Measurements from ENCODE around the gene UBE2F. TPM values are rescaled to one million over a fixed set of nuclear protein-coding genes. Genes with fewer than 3 reads are reported as not detected.

Gene UBE2F
- total and polyA plus RNA-seq, 2 donors (not counting 1 experiment from before 2014, with no cell fraction given): 53.7 to 113 TPM

GRCh38 chr2:237920673-237921072 is 46.1 kb upstream of the UBE2F start:
- Histone ChIP-seq H4K20me1 (ENCODE audit: control insufficient read depth, extremely low read depth, insufficient read depth, low read length) (no peaks in the 10 kb centered on the region), H2AFZ (ENCODE audit: low read length) (no peak overlapping the region), H3K4me2 (ENCODE audit: extremely low read depth, insufficient read depth, low read length) (no peak overlapping the region), H3K27me3 (ENCODE audit: control insufficient read depth, insufficient read depth, low read length) (peaks cover 2% of the 10 kb centered on the region), H3K9ac (ENCODE audit: insufficient read depth, low read length) (no peak overlapping the region), H3K79me2 (ENCODE audit: control insufficient read depth, insufficient read depth, low read length) (no peaks in the 10 kb centered on the region), H3K9me3 (ENCODE audit: control insufficient read depth, insufficient read depth, low read depth, low read length) (no peaks in the 10 kb centered on the region), H3K4me1 (ENCODE audit: control insufficient read depth, extremely low read depth, insufficient read depth, low read length) (no peaks in the 10 kb centered on the region), H3K36me3 (ENCODE audit: control insufficient read depth, insufficient read depth, low read length) (no peaks in the 10 kb centered on the region), H3K27ac (ENCODE audit: insufficient read depth, low read length) (no peak overlapping the region), H3K4me3 (replicated peaks in 1 of 4; ENCODE audit: control extremely low read depth in 1 of 4, insufficient read depth in 1 of 4, low read depth in 3 of 4, low read length in 4 of 4) (no peak overlapping the region)
- no peak for TF ChIP-seq CTCF (conservative IDR thresholded peaks at IDR 0.05 in 1 of 2, IDR thresholded peaks at IDR 0.05 in 1 of 2; ENCODE audit: low read depth in 1 of 2, low read length in 2 of 2)
- no peak for TF ChIP-seq EZH2 (IDR thresholded peaks at IDR 0.05; ENCODE audit: low read length, missing control alignments)
- DNase-seq (ENCODE audit: low read depth in 2 of 2): no peak

- Histone ChIP-seq H3K4me3 (replicated peaks in 1 of 4; ENCODE audit: control extremely low read depth in 1 of 4, insufficient read depth in 1 of 4, low read depth in 3 of 4, low read length in 4 of 4) (no peak overlapping the region), H2AFZ (ENCODE audit: low read length) (no peak overlapping the region), H3K36me3 (ENCODE audit: control insufficient read depth, insufficient read depth, low read length) (no peaks in the 10 kb centered on the region), H3K27me3 (ENCODE audit: control insufficient read depth, insufficient read depth, low read length) (peaks cover 2% of the 10 kb centered on the region), H3K9me3 (ENCODE audit: control insufficient read depth, insufficient read depth, low read depth, low read length) (no peaks in the 10 kb centered on the region), H4K20me1 (ENCODE audit: control insufficient read depth, extremely low read depth, insufficient read depth, low read length) (no peaks in the 10 kb centered on the region), H3K4me1 (ENCODE audit: control insufficient read depth, extremely low read depth, insufficient read depth, low read length) (no peaks in the 10 kb centered on the region), H3K4me2 (ENCODE audit: extremely low read depth, insufficient read depth, low read length) (no peak overlapping the region), H3K79me2 (ENCODE audit: control insufficient read depth, insufficient read depth, low read length) (no peaks in the 10 kb centered on the region), H3K27ac (ENCODE audit: insufficient read depth, low read length) (no peak overlapping the region), H3K9ac (ENCODE audit: insufficient read depth, low read length) (no peak overlapping the region)
- TF ChIP-seq CTCF (conservative IDR thresholded peaks at IDR 0.05 in 1 of 2, IDR thresholded peaks at IDR 0.05 in 1 of 2; ENCODE audit: low read depth in 1 of 2, low read length in 2 of 2) (no peak), EZH2 (IDR thresholded peaks at IDR 0.05; ENCODE audit: low read length, missing control alignments) (no peak)
- no peak for DNase-seq (ENCODE audit: low read depth in 2 of 2)
Observed at GRCh38 chr2:237921967-237922492, 44.8 kb upstream of the UBE2F start.

GRCh38 chr2:237922641-237923361 is 44.0 kb upstream of the UBE2F start:
- no peak overlapping the region for H2AFZ ChIP-seq (ENCODE audit: low read length)
- H3K9ac ChIP-seq (ENCODE audit: insufficient read depth, low read length): no peak overlapping the region
- H3K27ac ChIP-seq (ENCODE audit: insufficient read depth, low read length): no peak overlapping the region
- H3K79me2 ChIP-seq (ENCODE audit: control insufficient read depth, insufficient read depth, low read length): no peaks in the 10 kb centered on the region
- no peaks in the 10 kb centered on the region for H3K9me3 ChIP-seq (ENCODE audit: control insufficient read depth, insufficient read depth, low read depth, low read length)
- no peak for TF ChIP-seq CTCF (conservative IDR thresholded peaks at IDR 0.05 in 1 of 2, IDR thresholded peaks at IDR 0.05 in 1 of 2; ENCODE audit: low read depth in 1 of 2, low read length in 2 of 2)
- TF ChIP-seq EZH2 (IDR thresholded peaks at IDR 0.05; ENCODE audit: low read length, missing control alignments): no peak
- H3K27me3 ChIP-seq (ENCODE audit: control insufficient read depth, insufficient read depth, low read length): peaks cover 2% of the 10 kb centered on the region
- H4K20me1 ChIP-seq (ENCODE audit: control insufficient read depth, extremely low read depth, insufficient read depth, low read length): no peaks in the 10 kb centered on the region
- no peaks in the 10 kb centered on the region for H3K4me1 ChIP-seq (ENCODE audit: control insufficient read depth, extremely low read depth, insufficient read depth, low read length)
- no peak overlapping the region for H3K4me2 ChIP-seq (ENCODE audit: extremely low read depth, insufficient read depth, low read length)
- no peak overlapping the region for H3K4me3 ChIP-seq (replicated peaks in 1 of 4; ENCODE audit: control extremely low read depth in 1 of 4, insufficient read depth in 1 of 4, low read depth in 3 of 4, low read length in 4 of 4)
- no peak for DNase-seq (ENCODE audit: low read depth in 2 of 2)
- H3K36me3 ChIP-seq (ENCODE audit: control insufficient read depth, insufficient read depth, low read length): no peaks in the 10 kb centered on the region

Data from fibroblast of lung (primary cell).